Trophoblast cell (in vitro differentiated cells and primary cell): ENCODE data around the gene GNL3.

ENCODE experiments used
- DNase-seq, 2 donors: peaks; one replicate each; pipeline ENCODE4 v3.0.0-alpha.2; 2016
- H2AFZ ChIP-seq: 2 replicates; pipeline ENCODE4 v1.6.1; 2013; ENCODE audit warnings: low read length, moderate library complexity, mild to moderate bottlenecking; ENCODE audit not compliant: insufficient read depth, poor library complexity
- H2AK5ac ChIP-seq: 2 replicates; pipeline ENCODE4 v1.6.1; 2013; ENCODE audit warnings: mild to moderate bottlenecking, low read length
- H2BK120ac ChIP-seq: 2 replicates; pipeline ENCODE4 v1.6.1; 2013; ENCODE audit warnings: low read length, mild to moderate bottlenecking, moderate library complexity; ENCODE audit not compliant: insufficient read depth, poor library complexity
- H2BK12ac ChIP-seq: 2 replicates; pipeline ENCODE4 v1.6.1; 2013; ENCODE audit warnings: mild to moderate bottlenecking, low read length, moderate library complexity
- H2BK5ac ChIP-seq: 2 replicates; pipeline ENCODE4 v1.6.1; 2013; ENCODE audit warnings: low read length, low read depth, moderate library complexity, mild to moderate bottlenecking; ENCODE audit not compliant: poor library complexity
- H3K14ac ChIP-seq: 2 replicates; pipeline ENCODE4 v1.6.1; 2013; ENCODE audit warnings: mild to moderate bottlenecking, low read length
- H3K18ac ChIP-seq: 2 replicates; pipeline ENCODE4 v1.6.1; 2013; ENCODE audit warnings: mild to moderate bottlenecking, low read length
- H3K23ac ChIP-seq: 2 replicates; pipeline ENCODE4 v1.6.1; 2013; ENCODE audit warnings: low read length
- H3K27ac ChIP-seq: 2 replicates; pipeline ENCODE4 v1.5.1; 2013; ENCODE audit warnings: low read depth, mild to moderate bottlenecking, inconsistent platforms, low read length, moderate library complexity
- H3K27me3 ChIP-seq: 2 replicates; pipeline ENCODE4 v1.6.1; 2013; ENCODE audit warnings: inconsistent platforms, mild to moderate bottlenecking, low read length, moderate library complexity; ENCODE audit not compliant: insufficient read depth
- H3K36me3 ChIP-seq, 2 experiments: 1 replicate in 1 of 2; 2 replicates in 1 of 2; pipeline ENCODE4 v1.6.1; 2013; ENCODE audit warnings: low read length in 2 of 2, mild to moderate bottlenecking in 2 of 2, moderate library complexity in 1 of 2; ENCODE audit not compliant: insufficient read depth in 2 of 2, control insufficient read depth in 1 of 2
- H3K4ac ChIP-seq: 2 replicates; pipeline ENCODE4 v1.6.1; 2013; ENCODE audit warnings: low read depth, mild to moderate bottlenecking, low read length, moderate library complexity
- H3K4me1 ChIP-seq, 2 experiments: 1 replicate in 1 of 2; 2 replicates in 1 of 2; pipeline ENCODE4 v1.6.1; 2013; ENCODE audit warnings: low read length in 2 of 2, mild to moderate bottlenecking in 2 of 2, moderate library complexity in 1 of 2; ENCODE audit not compliant: insufficient read depth in 2 of 2, control insufficient read depth in 1 of 2
- H3K4me2 ChIP-seq: 2 replicates; pipeline ENCODE4 v1.6.1; 2013; ENCODE audit warnings: inconsistent platforms, mild to moderate bottlenecking, low read length, moderate library complexity
- H3K4me3 ChIP-seq: 2 replicates; pipeline ENCODE4 v1.5.1; 2013; ENCODE audit warnings: mild to moderate bottlenecking, low read depth, low read length, inconsistent platforms
- H3K79me1 ChIP-seq: one replicate; pipeline ENCODE4 v1.6.1; 2013; ENCODE audit warnings: low read length
- H3K79me2 ChIP-seq: 2 replicates; pipeline ENCODE4 v1.6.1; 2013; ENCODE audit warnings: low read length, mild to moderate bottlenecking; ENCODE audit not compliant: control insufficient read depth, insufficient read depth, poor library complexity
- H3K9ac ChIP-seq: 2 replicates; pipeline ENCODE4 v1.6.1; 2013; ENCODE audit warnings: mild to moderate bottlenecking, low read length
- H3K9me3 ChIP-seq: 2 replicates; pipeline ENCODE4 v1.6.1; 2013; ENCODE audit warnings: low read depth, mild to moderate bottlenecking, control low read depth, inconsistent platforms, low read length; ENCODE audit not compliant: insufficient read depth
- H4K12ac ChIP-seq: 2 replicates; pipeline ENCODE4 v1.6.1; 2013; ENCODE audit warnings: low read depth, mild to moderate bottlenecking, low read length, moderate library complexity
- H4K8ac ChIP-seq: 2 replicates; pipeline ENCODE4 v1.6.1; 2013; ENCODE audit warnings: low read depth, mild to moderate bottlenecking, low read length, moderate library complexity
- H4K91ac ChIP-seq: one replicate; pipeline ENCODE4 v1.6.1; 2013; ENCODE audit warnings: low read depth, mild to moderate bottlenecking, low read length, moderate library complexity
- WGBS: extraction: QIAGEN DNeasy Blood & Tissue Kit; methylation state at CpG from one replicate; pipeline ENCODE4 v1.1.7; 2013; ENCODE audit warnings: missing lambda C conversion rate; ENCODE audit not compliant: insufficient read length, insufficient coverage; ENCODE audit errors: extremely low coverage; 5-methylcytosine and 5-hydroxymethylcytosine counted together

The GNL3 gene

GRCh38 chr3:52697632-52697965 lies 11.8 kb downstream of the GNL3 start:
- H3K36me3 ChIP-seq, result peaks cover 13 to 39% of the 10 kb centered on the region in 2 experiments
- H3K18ac ChIP-seq, result no peak overlapping the region
- no peaks in the 10 kb centered on the region for H3K9me3 ChIP-seq
- H2BK120ac ChIP-seq, result no peak overlapping the region
- H3K4ac ChIP-seq, result no peak overlapping the region
- H4K8ac ChIP-seq, result no peak overlapping the region
- no peak overlapping the region for H2AK5ac ChIP-seq
- no peaks in the 10 kb centered on the region for H3K27me3 ChIP-seq
- no CpG with 5 or more reads among the region's 4 CpGs for WGBS
- H3K79me1 ChIP-seq, result no peaks in the 10 kb centered on the region
- no peak overlapping the region for H3K4me3 ChIP-seq
- H3K27ac ChIP-seq, result no peak overlapping the region
- H3K4me2 ChIP-seq, result no peak overlapping the region
- H2BK12ac ChIP-seq, result no peak overlapping the region
- H4K12ac ChIP-seq, result no peak overlapping the region
- no peak overlapping the region for H3K23ac ChIP-seq
- no peak for DNase-seq
- H2BK5ac ChIP-seq, result no peak overlapping the region
- H3K9ac ChIP-seq, result no peak overlapping the region
- H3K79me2 ChIP-seq, result no peaks in the 10 kb centered on the region
- no peak overlapping the region for H3K14ac ChIP-seq
- H2AFZ ChIP-seq, result no peak overlapping the region
- no peaks in the 10 kb centered on the region for H3K4me1 ChIP-seq
- no peak overlapping the region for H4K91ac ChIP-seq

DNA sequence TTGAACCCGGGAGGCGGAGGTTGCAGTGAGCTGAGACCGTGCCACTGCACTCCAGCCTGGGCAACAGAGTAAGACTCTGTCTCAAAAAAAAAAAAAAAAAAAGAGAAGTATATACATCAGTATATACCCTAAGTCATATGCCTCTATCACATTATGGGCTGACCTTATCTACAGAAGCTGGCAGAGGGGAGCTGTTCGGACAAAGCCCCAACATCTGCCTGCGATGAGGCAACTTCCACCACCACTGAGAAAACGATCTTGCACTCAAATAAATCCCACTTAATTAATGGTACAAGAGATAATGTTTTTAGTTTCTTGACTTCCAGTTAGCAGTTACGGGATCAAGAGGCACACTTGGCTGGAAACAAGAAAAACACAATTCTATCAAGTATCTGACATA lies 17.5 kb downstream of the GNL3 start:
- Histone ChIP-seq H3K4me3 (no peak overlapping the region), H3K4me2 (no peak overlapping the region), H3K79me2 (peaks cover 10% of the 10 kb centered on the region), H3K36me3 (peaks cover 3 to 4% of the 10 kb centered on the region in 2 experiments), H3K4me1 (peaks cover 3 to 8% of the 10 kb centered on the region in 2 experiments), H4K8ac (no peak overlapping the region), H2BK12ac (no peak overlapping the region), H2BK5ac (no peak overlapping the region), H4K12ac (no peak overlapping the region), H3K4ac (no peak overlapping the region), H3K23ac (no peak overlapping the region), H3K79me1 (peaks cover 13% of the 10 kb centered on the region), H4K91ac (no peak overlapping the region), H2AK5ac (no peak overlapping the region), H3K27ac (no peak overlapping the region), H2AFZ (no peak overlapping the region), H2BK120ac (no peak overlapping the region), H3K27me3 (no peaks in the 10 kb centered on the region), H3K14ac (no peak overlapping the region), H3K9ac (no peak overlapping the region), H3K18ac (no peak overlapping the region), H3K9me3 (peaks cover 4% of the 10 kb centered on the region)
- no peak for DNase-seq
- no CpG with 5 or more reads among the region's 7 CpGs for WGBS

DNA sequence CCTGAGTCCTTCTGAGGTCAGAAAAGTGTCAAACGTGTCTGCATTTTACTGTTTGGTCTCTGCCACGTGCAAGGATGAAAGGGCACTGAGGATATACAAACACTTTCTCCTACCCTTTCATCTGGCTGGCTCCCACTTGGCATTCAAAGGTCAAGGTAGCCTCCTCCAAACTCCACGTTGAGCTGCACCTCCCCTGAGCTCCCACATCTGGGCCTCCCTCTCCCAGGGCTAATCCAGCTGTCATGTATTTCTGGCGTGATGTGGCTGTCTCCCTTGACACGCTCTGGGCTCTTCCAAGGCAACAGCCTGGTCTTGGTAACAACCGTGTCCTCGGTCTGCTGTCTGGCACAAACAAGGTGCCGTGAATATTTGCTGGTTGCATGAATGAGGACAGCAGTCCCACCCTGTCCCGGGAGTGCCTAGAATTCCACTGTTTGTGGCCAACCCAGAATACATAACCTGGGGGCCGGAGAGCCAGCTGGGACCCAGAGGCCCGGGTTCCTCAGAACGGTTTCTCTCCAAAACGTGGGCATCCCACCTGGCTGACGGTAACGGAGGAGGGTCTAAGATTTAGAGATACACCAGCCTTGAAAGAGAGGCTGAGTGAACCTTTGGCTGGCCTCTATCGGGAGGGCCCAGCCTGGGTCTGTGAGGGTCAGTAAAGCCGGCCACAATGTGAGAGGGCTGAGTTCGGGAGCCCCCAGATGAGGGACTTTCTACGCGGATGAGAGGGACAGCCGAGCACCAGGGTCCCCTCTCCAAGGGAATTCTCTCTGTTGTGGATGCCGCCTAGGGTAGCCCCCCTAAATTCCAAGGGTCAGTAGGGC lies 19.0 kb downstream of the GNL3 start:
- peaks cover 10% of the 10 kb centered on the region for H3K79me2 ChIP-seq
- peak overlapping the region; percentile 47 for H3K18ac ChIP-seq
- peak overlapping the region; percentile 79 for H3K4me2 ChIP-seq
- H3K9ac ChIP-seq, result peak overlapping the region; percentile 81
- H2BK12ac ChIP-seq, result no peak overlapping the region
- peak; percentile 54 to 74 for DNase-seq
- H4K8ac ChIP-seq, result peak overlapping the region; percentile 97
- peaks cover 3 to 8% of the 10 kb centered on the region in 2 experiments for H3K4me1 ChIP-seq
- peak overlapping the region; percentile 79 for H2BK5ac ChIP-seq
- H2AFZ ChIP-seq, result peak overlapping the region; percentile 94
- peak overlapping the region; percentile 96 for H3K4me3 ChIP-seq
- peak overlapping the region; percentile 97 for H3K14ac ChIP-seq
- no peak overlapping the region for H3K27ac ChIP-seq
- H3K36me3 ChIP-seq, result peaks cover under 1 to 2% of the 10 kb centered on the region in 2 experiments
- H3K4ac ChIP-seq, result peak overlapping the region; percentile 65
- peak overlapping the region; percentile 93 for H4K12ac ChIP-seq
- peaks cover 13% of the 10 kb centered on the region for H3K79me1 ChIP-seq
- H3K9me3 ChIP-seq, result peaks cover 4% of the 10 kb centered on the region
- H3K27me3 ChIP-seq, result no peaks in the 10 kb centered on the region
- no peak overlapping the region for H3K23ac ChIP-seq
- WGBS, result no CpG with 5 or more reads among the region's 22 CpGs
- peak overlapping the region; percentile 39 for H2AK5ac ChIP-seq
- peak overlapping the region; percentile 65 for H2BK120ac ChIP-seq
- peak overlapping the region; percentile 96 for H4K91ac ChIP-seq

- Histone ChIP-seq H3K27ac (peak overlapping the region; percentile 78), H2BK12ac (no peak overlapping the region), H3K18ac (peak overlapping the region; percentile 92), H4K91ac (peak overlapping the region; percentile 96), H3K79me1 (peaks cover 13% of the 10 kb centered on the region), H3K27me3 (no peaks in the 10 kb centered on the region), H3K4me1 (peaks cover 3 to 8% of the 10 kb centered on the region in 2 experiments), H4K8ac (peak overlapping the region; percentile 97), H3K4me2 (peak overlapping the region; percentile 79), H3K9ac (peak overlapping the region; percentile 81), H2BK120ac (peak overlapping the region; percentile 65), H3K36me3 (peaks cover 0 to 2% of the 10 kb centered on the region in 2 experiments), H2BK5ac (peak overlapping the region; percentile 79), H3K79me2 (peaks cover 10% of the 10 kb centered on the region), H2AK5ac (peak overlapping the region; percentile 39), H2AFZ (peak overlapping the region; percentile 94), H4K12ac (peak overlapping the region; percentile 93), H3K14ac (peak overlapping the region; percentile 97), H3K23ac (no peak overlapping the region), H3K4me3 (peak overlapping the region; percentile 96), H3K4ac (peak overlapping the region; percentile 65), H3K9me3 (peaks cover 4% of the 10 kb centered on the region)
- no peak for DNase-seq
- WGBS, result no CpG with 5 or more reads among the region's 25 CpGs
These were observed 19.5 kb downstream of the GNL3 start for GRCh38 chr3:52705438-52705687.
